HCT116 (cell line): ENCODE measurements around the gene CNKSR3. TPM values are rescaled to one million over a fixed set of nuclear protein-coding genes. Genes with fewer than 3 reads are reported as not detected.

Experiments used
- ATAC-seq: fragments of 200-7000 bp; cut with Tn5 transposase; 2 replicates; pipeline ENCODE4 v1.9.1; 2020; ENCODE audit warnings: mild to moderate bottlenecking, moderate library complexity
- BruUV-seq: library from RNA; stranded (reverse); fragments of 400-500 nt; replicated peaks from 2 replicates; lab custom pipeline; 2021; lab: Mats Ljungman, UMichigan
- CTCF ChIA-PET: fragments of 300-600 bp; sonication (Branson Sonifier 250); formaldehyde crosslinking; loops from one replicate; lab custom pipeline; 2021; ENCODE audit warnings: antibody characterized with exemption; lab: Charles Lee
- POLR2A ChIA-PET: fragments of 300-600, 350-600 bp; sonication (Branson Sonifier 250); formaldehyde crosslinking; loops from one replicate; lab custom pipeline; 2021; ENCODE audit warnings: antibody characterized with exemption; lab: Charles Lee
- RAD21 ChIA-PET, 2 experiments: fragments of 300-600 bp; sonication (Branson Sonifier 250); formaldehyde crosslinking; loops; one replicate each; lab custom pipeline; 2023; ENCODE audit warnings: low total read pairs in 2 of 2; ENCODE audit not compliant: uncharacterized antibody in 2 of 2, unreplicated experiment in 2 of 2, low non-redundant PET in 1 of 2; lab: Charles Lee
- DNase-seq: peaks from one replicate; pipeline ENCODE4 v3.0.0-alpha.2; 2010; ENCODE audit warnings: low read depth, low spot score
- H2AFZ ChIP-seq: fragments of 200-600 bp; shearing (Covaris generic), sonication (generic); 2 replicates; pipeline ENCODE4 v1.6.1; 2017; ENCODE audit warnings: low read depth, mixed run types, mixed read lengths, antibody characterized with exemption, low read length; ENCODE audit not compliant: poor library complexity, severe bottlenecking
- H3K27ac ChIP-seq: 2 replicates; pipeline ENCODE4 v1.5.1; 2012; ENCODE audit warnings: low read depth, low read length
- H3K27me3 ChIP-seq: fragments of 200-600 bp; sonication (generic); 2 replicates; pipeline ENCODE4 v1.6.1; 2016; ENCODE audit warnings: mixed run types, low read length, mixed read lengths; ENCODE audit not compliant: insufficient read depth
- H3K36me3 ChIP-seq, 2 experiments: fragments of 200-500 bp in 1 of 2; fragments of 200-600 bp in 1 of 2; sonication (Bioruptor generic) in 1 of 2; sonication (generic) in 1 of 2; 2 replicates each; pipeline versions ENCODE4 v1.5.1 to v1.6.1; 2014 to 2016; ENCODE audit warnings: low read length in 2 of 2, inconsistent platforms in 1 of 2, mixed read lengths in 1 of 2, mixed run types in 1 of 2; ENCODE audit not compliant: insufficient read depth in 2 of 2, control insufficient read depth in 1 of 2
- H3K4me1 ChIP-seq, 2 experiments: fragments of 200-600 bp in 1 of 2; sonication (generic) in 1 of 2; 2 replicates each; pipeline versions ENCODE4 v1.5.1 to v1.6.1; 2012 to 2017; ENCODE audit warnings: low read length in 2 of 2, inconsistent platforms in 1 of 2, mild to moderate bottlenecking in 1 of 2, mixed read lengths in 1 of 2, mixed run types in 1 of 2, moderate library complexity in 1 of 2; ENCODE audit not compliant: insufficient read depth in 2 of 2, control insufficient read depth in 1 of 2
- H3K4me2 ChIP-seq: fragments of 200-600 bp; sonication (generic); 2 replicates; pipeline ENCODE4 v1.6.1; 2017; ENCODE audit warnings: mixed run types, low read length, mixed read lengths
- H3K4me3 ChIP-seq, 2 experiments: fragments of 200-600 bp in 1 of 2; sonication (generic) in 1 of 2; replicated peaks in 1 of 2; 2 replicates each; pipeline ENCODE4 v1.5.1; 2011 to 2016; ENCODE audit warnings: low read length in 2 of 2, control low read depth in 1 of 2, low read depth in 1 of 2, mild to moderate bottlenecking in 1 of 2, mixed read lengths in 1 of 2, mixed run types in 1 of 2
- H3K79me2 ChIP-seq: fragments of 200-600 bp; sonication (generic); 2 replicates; pipeline ENCODE4 v1.6.1; 2017; ENCODE audit warnings: mild to moderate bottlenecking, mixed run types, low read length, moderate library complexity, mixed read lengths; ENCODE audit not compliant: insufficient read depth
- H3K9ac ChIP-seq: fragments of 200-600 bp; sonication (generic); 2 replicates; pipeline ENCODE4 v1.6.1; 2016; ENCODE audit warnings: low read length, mixed read lengths
- H3K9me2 ChIP-seq: fragments of 200-600 bp; sonication (generic), shearing (Covaris generic); 2 replicates; pipeline ENCODE4 v1.6.1; 2017; ENCODE audit warnings: mixed run types, mild to moderate bottlenecking, moderate library complexity; ENCODE audit not compliant: insufficient read depth
- H3K9me3 ChIP-seq, 2 experiments: fragments of 200-500 bp in 1 of 2; fragments of 200-600 bp in 1 of 2; sonication (Bioruptor generic) in 1 of 2; sonication (generic) in 1 of 2; 2 replicates each; pipeline ENCODE4 v1.6.1; 2014 to 2017; ENCODE audit warnings: low read length in 2 of 2, mixed read lengths in 2 of 2, inconsistent platforms in 1 of 2, low read depth in 1 of 2, mild to moderate bottlenecking in 1 of 2, mixed run types in 1 of 2, moderate library complexity in 1 of 2; ENCODE audit not compliant: control insufficient read depth in 1 of 2, insufficient read depth in 1 of 2
- H4K20me1 ChIP-seq: fragments of 200-600 bp; sonication (generic), shearing (Covaris generic); 2 replicates; pipeline ENCODE4 v1.6.1; 2017; ENCODE audit warnings: mixed run types, mild to moderate bottlenecking, moderate library complexity; ENCODE audit not compliant: insufficient read depth
- EGR1 ChIP-seq: IDR thresholded peaks from 2 replicates; pipeline ENCODE4 v1.6.1; 2012; ENCODE audit warnings: low read depth
- EZH2phosphoT487 ChIP-seq: fragments of 200-600 bp; IDR thresholded peaks from 2 replicates; pipeline ENCODE4 v1.6.1; 2018; ENCODE audit warnings: antibody characterized with exemption, borderline replicate concordance
- JUND ChIP-seq: IDR thresholded peaks from 2 replicates; pipeline ENCODE4 v1.6.1; 2012
- POLR2AphosphoS5 ChIP-seq: IDR thresholded peaks from 2 replicates; pipeline ENCODE4 v1.6.1; 2011; ENCODE audit warnings: mild to moderate bottlenecking, low read depth, low read length, moderate library complexity
- YY1 ChIP-seq: IDR thresholded peaks from 2 replicates; pipeline ENCODE4 v1.6.1; 2011; ENCODE audit warnings: low read length, low read depth, moderate library complexity, mild to moderate bottlenecking; ENCODE audit not compliant: insufficient replicate concordance; ENCODE audit errors: extremely low read depth
- intact Hi-C: fragments of 100-400 bp; cut with micrococcal nuclease; formaldehyde crosslinking; loops from 2 replicates; pipeline ENCODE4 v1.10.0; 2022
- total RNA-seq: library from RNA; stranded (reverse); gene quantifications from one replicate; pipeline ENCODE4 v1.2.1, GENCODE V29; 2021; ENCODE audit not compliant: unreplicated experiment
- TF ChIP-seq, protein P1 (sequence below): IDR thresholded peaks from 2 replicates; pipeline ENCODE4 v1.6.1; 2012; ENCODE audit warnings: low read depth
- TF ChIP-seq, protein P2 (sequence below): IDR thresholded peaks from 2 replicates; pipeline ENCODE4 v1.6.1; 2012
- TF ChIP-seq, protein P3 (sequence below), 3 experiments: fragments of 200-600 bp in 1 of 3; sonication (generic) in 1 of 3; IDR thresholded peaks in 2 of 3; conservative IDR thresholded peaks in 1 of 3; 2 replicates each; pipeline ENCODE4 v1.5.1; 2012 to 2017; ENCODE audit warnings: low read depth in 2 of 3, low read length in 2 of 3, antibody characterized with exemption in 1 of 3, borderline replicate concordance in 1 of 3, control low read depth in 1 of 3, mild to moderate bottlenecking in 1 of 3, mixed read lengths in 1 of 3, mixed run types in 1 of 3, moderate library complexity in 1 of 3; ENCODE audit not compliant: insufficient read depth in 1 of 3
- TF ChIP-seq, protein P4 (sequence below): IDR thresholded peaks from 2 replicates; pipeline ENCODE4 v1.6.1; 2011; ENCODE audit warnings: mild to moderate bottlenecking, low read length, moderate library complexity; ENCODE audit not compliant: insufficient replicate concordance; ENCODE audit errors: extremely low read depth

The CNKSR3 gene
- total RNA-seq, 1 experiment from 2014 or later = 15.4 TPM

DNA sequence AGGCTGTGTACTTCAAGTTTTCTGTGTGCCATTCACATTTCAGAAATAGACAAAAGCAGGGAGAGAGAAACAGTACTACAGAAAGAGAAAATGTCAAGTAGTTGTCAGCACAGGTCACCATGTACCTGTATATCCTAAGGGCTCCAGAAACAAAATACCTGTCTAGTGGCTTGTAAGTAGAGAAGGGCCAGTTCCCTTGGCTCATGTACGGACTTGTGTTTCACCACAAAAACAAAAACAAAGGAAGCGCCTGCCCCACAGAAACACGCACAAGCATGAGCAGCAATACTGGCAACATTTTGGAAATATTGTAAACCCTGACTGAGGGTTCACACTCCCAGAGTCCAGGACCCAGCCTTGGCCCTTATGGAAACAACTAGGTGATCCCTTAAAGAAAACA, 44.3 kb downstream of the CNKSR3 start (continued):
- TF ChIP-seq, protein P1, sequence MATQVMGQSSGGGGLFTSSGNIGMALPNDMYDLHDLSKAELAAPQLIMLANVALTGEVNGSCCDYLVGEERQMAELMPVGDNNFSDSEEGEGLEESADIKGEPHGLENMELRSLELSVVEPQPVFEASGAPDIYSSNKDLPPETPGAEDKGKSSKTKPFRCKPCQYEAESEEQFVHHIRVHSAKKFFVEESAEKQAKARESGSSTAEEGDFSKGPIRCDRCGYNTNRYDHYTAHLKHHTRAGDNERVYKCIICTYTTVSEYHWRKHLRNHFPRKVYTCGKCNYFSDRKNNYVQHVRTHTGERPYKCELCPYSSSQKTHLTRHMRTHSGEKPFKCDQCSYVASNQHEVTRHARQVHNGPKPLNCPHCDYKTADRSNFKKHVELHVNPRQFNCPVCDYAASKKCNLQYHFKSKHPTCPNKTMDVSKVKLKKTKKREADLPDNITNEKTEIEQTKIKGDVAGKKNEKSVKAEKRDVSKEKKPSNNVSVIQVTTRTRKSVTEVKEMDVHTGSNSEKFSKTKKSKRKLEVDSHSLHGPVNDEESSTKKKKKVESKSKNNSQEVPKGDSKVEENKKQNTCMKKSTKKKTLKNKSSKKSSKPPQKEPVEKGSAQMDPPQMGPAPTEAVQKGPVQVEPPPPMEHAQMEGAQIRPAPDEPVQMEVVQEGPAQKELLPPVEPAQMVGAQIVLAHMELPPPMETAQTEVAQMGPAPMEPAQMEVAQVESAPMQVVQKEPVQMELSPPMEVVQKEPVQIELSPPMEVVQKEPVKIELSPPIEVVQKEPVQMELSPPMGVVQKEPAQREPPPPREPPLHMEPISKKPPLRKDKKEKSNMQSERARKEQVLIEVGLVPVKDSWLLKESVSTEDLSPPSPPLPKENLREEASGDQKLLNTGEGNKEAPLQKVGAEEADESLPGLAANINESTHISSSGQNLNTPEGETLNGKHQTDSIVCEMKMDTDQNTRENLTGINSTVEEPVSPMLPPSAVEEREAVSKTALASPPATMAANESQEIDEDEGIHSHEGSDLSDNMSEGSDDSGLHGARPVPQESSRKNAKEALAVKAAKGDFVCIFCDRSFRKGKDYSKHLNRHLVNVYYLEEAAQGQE = no peak
- no peak for TF ChIP-seq JUND

DNA sequence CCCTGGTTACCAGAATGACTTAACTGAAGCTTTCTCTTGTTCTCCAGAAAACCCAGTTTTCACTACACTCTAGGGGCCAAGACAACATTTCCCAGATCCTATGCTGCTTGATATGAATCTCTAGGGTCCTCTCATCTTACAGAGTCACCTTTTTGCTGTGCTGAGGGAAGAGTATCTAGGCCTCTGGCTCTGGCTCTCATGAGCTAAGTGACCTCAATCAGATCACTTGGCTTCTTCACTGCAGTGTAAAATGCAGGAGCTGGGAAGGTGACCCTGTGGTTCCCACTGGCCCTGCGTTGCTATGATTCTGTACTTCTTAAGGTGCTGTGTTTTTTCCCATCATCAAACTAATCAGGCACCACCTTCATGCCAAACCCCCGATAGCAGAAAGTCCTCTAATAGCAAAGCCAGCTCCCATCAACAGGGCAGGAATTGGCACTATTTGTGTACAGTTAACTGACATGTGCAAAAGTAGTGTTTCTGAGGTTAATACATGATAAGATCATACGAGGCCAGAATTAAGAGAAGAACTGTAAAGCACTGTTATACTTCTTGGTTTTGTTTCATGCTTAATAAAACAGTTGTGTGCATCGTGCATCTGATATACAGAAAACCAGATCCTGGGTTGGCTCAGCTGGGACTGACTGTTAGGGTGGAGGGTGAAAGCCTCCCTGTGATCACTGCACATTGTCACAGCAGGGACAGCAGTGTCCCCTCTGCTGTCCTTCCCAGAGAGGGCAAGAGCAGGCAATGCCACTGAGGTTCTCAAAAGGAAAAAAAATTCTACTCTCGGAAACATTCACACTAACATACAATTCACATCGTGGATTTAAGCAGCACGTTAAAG, 46.7 kb downstream of the CNKSR3 start:
- H3K27me3 ChIP-seq = no peaks in the 10 kb centered on the region
- ChIA-PET POLR2A (no interaction called here), CTCF (no interaction called here), RAD21 (no interaction called here)
- no peak overlapping the region for H3K9ac ChIP-seq
- peaks cover 8% of the 10 kb centered on the region; the same call in 1 of the 2 replicates for H3K79me2 ChIP-seq
- ATAC-seq = no peak
- intact Hi-C loops = no loop called here
- peaks cover 6 to 22% of the 10 kb centered on the region in 2 experiments; a peak in 3 of 4 replicates for H3K4me1 ChIP-seq
- no TSS peak for BruUV-seq
- no peaks in the 10 kb centered on the region for H3K9me2 ChIP-seq
- no peaks in the 10 kb centered on the region for H3K36me3 ChIP-seq
- TF ChIP-seq EZH2phosphoT487 (no peak), POLR2AphosphoS5 (no peak), YY1 (no peak), EGR1 (no peak)
- TF ChIP-seq, protein P2, sequence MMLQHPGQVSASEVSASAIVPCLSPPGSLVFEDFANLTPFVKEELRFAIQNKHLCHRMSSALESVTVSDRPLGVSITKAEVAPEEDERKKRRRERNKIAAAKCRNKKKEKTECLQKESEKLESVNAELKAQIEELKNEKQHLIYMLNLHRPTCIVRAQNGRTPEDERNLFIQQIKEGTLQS = no peak
- TF ChIP-seq, protein P3, sequence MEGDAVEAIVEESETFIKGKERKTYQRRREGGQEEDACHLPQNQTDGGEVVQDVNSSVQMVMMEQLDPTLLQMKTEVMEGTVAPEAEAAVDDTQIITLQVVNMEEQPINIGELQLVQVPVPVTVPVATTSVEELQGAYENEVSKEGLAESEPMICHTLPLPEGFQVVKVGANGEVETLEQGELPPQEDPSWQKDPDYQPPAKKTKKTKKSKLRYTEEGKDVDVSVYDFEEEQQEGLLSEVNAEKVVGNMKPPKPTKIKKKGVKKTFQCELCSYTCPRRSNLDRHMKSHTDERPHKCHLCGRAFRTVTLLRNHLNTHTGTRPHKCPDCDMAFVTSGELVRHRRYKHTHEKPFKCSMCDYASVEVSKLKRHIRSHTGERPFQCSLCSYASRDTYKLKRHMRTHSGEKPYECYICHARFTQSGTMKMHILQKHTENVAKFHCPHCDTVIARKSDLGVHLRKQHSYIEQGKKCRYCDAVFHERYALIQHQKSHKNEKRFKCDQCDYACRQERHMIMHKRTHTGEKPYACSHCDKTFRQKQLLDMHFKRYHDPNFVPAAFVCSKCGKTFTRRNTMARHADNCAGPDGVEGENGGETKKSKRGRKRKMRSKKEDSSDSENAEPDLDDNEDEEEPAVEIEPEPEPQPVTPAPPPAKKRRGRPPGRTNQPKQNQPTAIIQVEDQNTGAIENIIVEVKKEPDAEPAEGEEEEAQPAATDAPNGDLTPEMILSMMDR (IDR thresholded peaks at IDR 0.05 in 2 of 3, conservative IDR thresholded peaks at IDR 0.05 in 1 of 3; ENCODE audit: borderline replicate concordance in 1 of 3, insufficient read depth in 1 of 3, low read depth in 2 of 3, low read length in 2 of 3) = no peak
- TF ChIP-seq, protein P4, sequence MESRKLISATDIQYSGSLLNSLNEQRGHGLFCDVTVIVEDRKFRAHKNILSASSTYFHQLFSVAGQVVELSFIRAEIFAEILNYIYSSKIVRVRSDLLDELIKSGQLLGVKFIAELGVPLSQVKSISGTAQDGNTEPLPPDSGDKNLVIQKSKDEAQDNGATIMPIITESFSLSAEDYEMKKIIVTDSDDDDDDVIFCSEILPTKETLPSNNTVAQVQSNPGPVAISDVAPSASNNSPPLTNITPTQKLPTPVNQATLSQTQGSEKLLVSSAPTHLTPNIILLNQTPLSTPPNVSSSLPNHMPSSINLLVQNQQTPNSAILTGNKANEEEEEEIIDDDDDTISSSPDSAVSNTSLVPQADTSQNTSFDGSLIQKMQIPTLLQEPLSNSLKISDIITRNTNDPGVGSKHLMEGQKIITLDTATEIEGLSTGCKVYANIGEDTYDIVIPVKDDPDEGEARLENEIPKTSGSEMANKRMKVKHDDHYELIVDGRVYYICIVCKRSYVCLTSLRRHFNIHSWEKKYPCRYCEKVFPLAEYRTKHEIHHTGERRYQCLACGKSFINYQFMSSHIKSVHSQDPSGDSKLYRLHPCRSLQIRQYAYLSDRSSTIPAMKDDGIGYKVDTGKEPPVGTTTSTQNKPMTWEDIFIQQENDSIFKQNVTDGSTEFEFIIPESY = no peak
- TF ChIP-seq, protein P1 = no peak
- no peak overlapping the region for H3K4me3 ChIP-seq
- H3K9me3 ChIP-seq = no peaks in the 10 kb centered on the region
- H3K27ac ChIP-seq = no peak overlapping the region
- H2AFZ ChIP-seq = no peak overlapping the region
- H4K20me1 ChIP-seq = no peaks in the 10 kb centered on the region
- H3K4me2 ChIP-seq = no peak overlapping the region
- DNase-seq = no peak
